Peyer's patch (tissue), 4 donors: ENCODE results near the gene CCDC69. TPM values are rescaled to one million over a fixed set of nuclear protein-coding genes. Genes with fewer than 3 reads are reported as not detected.
A peak's percentile ranks its signal among the peaks of the same experiment; 100 is the strongest.

Experiments
- DNase-seq, 3 donors: peaks; one replicate each; pipeline ENCODE4 v3.0.0-alpha.2; 2017 to 2019
- H3K27ac ChIP-seq, 4 donors: fragments of 200-600 bp; sonication (generic); one replicate each; pipeline ENCODE4 v1.5.1; 2016 to 2019
- H3K27me3 ChIP-seq, 2 donors: fragments of 200-600 bp; sonication (generic); one replicate each; pipeline ENCODE4 v1.5.1; 2019
- H3K36me3 ChIP-seq, 3 donors: fragments of 200-600 bp; sonication (generic); one replicate each; pipeline ENCODE4 v1.5.1; 2016 to 2019
- H3K4me1 ChIP-seq, 4 donors: fragments of 200-600 bp; sonication (generic); one replicate each; pipeline ENCODE4 v1.5.1; 2016 to 2019
- H3K4me3 ChIP-seq, 4 donors: fragments of 200-600 bp; sonication (generic); 1 replicate in 3 of 4; 2 replicates in 1 of 4; pipeline ENCODE4 v1.5.1; 2016 to 2019; ENCODE audit warnings: mild to moderate bottlenecking in 1 of 4
- H3K9me3 ChIP-seq, 4 donors: fragments of 200-600 bp; sonication (generic); one replicate each; pipeline ENCODE4 v1.5.1; 2016 to 2019; ENCODE audit warnings: mild to moderate bottlenecking in 1 of 4
- POLR2A ChIP-seq, 2 donors: fragments of 450-650 bp; IDR thresholded peaks; one replicate each; pipeline ENCODE4 v1.5.1; 2017; ENCODE audit warnings: antibody characterized with exemption in 2 of 2, mild to moderate bottlenecking in 2 of 2, moderate library complexity in 2 of 2
- total RNA-seq, 4 donors: library from RNA; depleted of rRNA; stranded (reverse); fragments of >200 nt; gene quantifications; one replicate each; pipeline ENCODE4 v1.1.0, GENCODE V29; 2016
- TF ChIP-seq, protein P1 (sequence below), 6 experiments: fragments of 450-650 bp in 4 of 6; fragments of 200-600 bp in 2 of 6; sonication (generic) in 1 of 6; IDR thresholded peaks; one replicate each; pipeline ENCODE4 v1.5.1; 2017 to 2019; ENCODE audit warnings: antibody characterized with exemption in 6 of 6, mild to moderate bottlenecking in 3 of 6, moderate library complexity in 1 of 6

CCDC69 gene
- total RNA-seq, 4 donors from 2014 or later: 15.8 to 86.6 (median 33.3) TPM

DNA sequence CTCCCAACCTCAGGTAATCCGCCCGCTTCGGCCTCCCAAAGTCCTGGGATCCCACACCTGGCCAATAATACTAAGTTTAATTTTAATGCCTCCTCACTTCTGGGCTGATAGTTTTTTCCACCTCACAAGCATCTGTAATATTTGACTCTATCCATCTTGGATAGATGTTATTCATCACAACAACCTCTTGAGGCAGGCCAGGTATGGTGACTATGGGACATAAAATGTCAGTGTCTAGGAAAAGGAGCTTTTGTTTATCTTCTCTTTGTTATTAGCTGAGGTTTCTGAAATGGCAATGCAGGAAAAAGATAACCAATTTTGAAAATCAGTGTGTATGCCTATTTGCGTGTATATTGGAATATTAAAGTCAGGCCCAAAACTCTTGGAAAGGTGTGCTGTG, 1.2 kb upstream of the CCDC69 start:
- DNase-seq: no peak
- H3K27ac ChIP-seq: peak overlapping the region in 2 of 4 donors; percentile 18 to 92

DNA sequence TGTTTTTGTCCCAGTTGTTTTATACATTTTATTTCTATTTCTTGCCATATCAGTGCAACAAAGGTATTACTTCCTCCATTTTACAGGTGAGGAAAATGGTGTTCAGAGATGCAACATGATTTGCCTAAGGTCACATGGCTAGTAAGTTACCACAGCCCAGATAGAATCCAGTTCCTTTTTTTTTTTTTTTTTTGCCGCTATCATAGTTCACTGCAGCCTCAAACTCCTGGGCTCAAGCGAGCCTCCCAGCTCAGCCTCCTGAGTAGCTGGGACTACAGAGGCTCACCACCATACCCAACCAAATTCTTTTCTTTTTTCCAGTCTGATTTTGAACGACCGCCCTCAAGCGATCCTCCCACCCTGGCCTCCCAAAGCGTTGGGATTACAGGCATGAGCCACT, 480 bp upstream of the CCDC69 start:
- TF ChIP-seq POLR2A (IDR thresholded peaks at IDR 0.05): no peak
- TF ChIP-seq, protein P1, sequence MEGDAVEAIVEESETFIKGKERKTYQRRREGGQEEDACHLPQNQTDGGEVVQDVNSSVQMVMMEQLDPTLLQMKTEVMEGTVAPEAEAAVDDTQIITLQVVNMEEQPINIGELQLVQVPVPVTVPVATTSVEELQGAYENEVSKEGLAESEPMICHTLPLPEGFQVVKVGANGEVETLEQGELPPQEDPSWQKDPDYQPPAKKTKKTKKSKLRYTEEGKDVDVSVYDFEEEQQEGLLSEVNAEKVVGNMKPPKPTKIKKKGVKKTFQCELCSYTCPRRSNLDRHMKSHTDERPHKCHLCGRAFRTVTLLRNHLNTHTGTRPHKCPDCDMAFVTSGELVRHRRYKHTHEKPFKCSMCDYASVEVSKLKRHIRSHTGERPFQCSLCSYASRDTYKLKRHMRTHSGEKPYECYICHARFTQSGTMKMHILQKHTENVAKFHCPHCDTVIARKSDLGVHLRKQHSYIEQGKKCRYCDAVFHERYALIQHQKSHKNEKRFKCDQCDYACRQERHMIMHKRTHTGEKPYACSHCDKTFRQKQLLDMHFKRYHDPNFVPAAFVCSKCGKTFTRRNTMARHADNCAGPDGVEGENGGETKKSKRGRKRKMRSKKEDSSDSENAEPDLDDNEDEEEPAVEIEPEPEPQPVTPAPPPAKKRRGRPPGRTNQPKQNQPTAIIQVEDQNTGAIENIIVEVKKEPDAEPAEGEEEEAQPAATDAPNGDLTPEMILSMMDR (IDR thresholded peaks at IDR 0.05): no peak
- H3K36me3 ChIP-seq: no peaks in the 10 kb centered on the region
- no peak for DNase-seq
- H3K4me3 ChIP-seq: peak overlapping the region; percentile 58 to 90 (median 78)
- H3K9me3 ChIP-seq: no peaks in the 10 kb centered on the region
- H3K4me1 ChIP-seq: peaks cover 0 to 35% (median 23%) of the 10 kb centered on the region in 4 donors
- no peaks in the 10 kb centered on the region for H3K27me3 ChIP-seq
- peak overlapping the region; percentile 82 to 92 (median 88) for H3K27ac ChIP-seq

More for the DNA sequence above, 1.2 kb upstream of the CCDC69 start:
- Histone ChIP-seq H3K4me3 (no peak overlapping the region), H3K4me1 (peaks cover 0 to 32% (median 20%) of the 10 kb centered on the region in 4 donors), H3K9me3 (no peaks in the 10 kb centered on the region), H3K36me3 (no peaks in the 10 kb centered on the region), H3K27me3 (no peaks in the 10 kb centered on the region)
- no peak for TF ChIP-seq POLR2A (IDR thresholded peaks at IDR 0.05)
- TF ChIP-seq, protein P1 (IDR thresholded peaks at IDR 0.05): no peak

DNA sequence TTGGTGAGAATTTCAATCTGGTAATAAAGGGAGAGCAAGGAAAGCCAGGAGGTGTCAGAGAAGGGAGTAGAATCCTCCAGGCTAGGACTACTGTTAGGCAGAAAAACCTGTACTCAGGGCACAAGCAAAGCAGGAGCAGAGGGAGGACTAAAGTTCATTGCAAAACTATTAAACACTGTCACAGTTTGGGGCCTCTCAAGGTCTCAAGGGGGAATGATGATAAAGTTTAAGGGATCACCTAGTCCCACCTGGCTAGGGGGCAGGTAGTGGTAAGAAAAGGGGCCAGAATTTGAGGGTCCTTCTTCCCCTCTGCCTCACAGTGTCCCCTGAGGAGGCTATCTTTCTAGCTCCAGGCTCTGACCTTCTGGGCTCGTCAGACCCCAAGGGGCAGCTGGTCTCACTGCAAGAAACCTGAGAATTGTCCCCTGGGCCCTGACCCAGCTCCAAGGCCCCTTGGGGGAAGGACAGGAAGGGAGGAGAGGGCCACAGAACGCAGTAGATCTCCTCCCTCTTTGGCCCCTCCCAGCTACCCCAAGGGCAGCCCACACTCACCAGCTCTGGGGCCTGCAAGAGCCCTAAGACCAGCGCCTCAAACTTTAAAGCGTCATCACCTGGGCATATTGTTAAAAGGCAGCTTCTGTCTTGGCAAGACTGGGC, 974 bp downstream of the CCDC69 start:
- Histone ChIP-seq H3K27me3 (no peaks in the 10 kb centered on the region), H3K27ac (peak overlapping the region; percentile 82 to 92 (median 88)), H3K4me1 (peaks cover 0 to 42% (median 28%) of the 10 kb centered on the region in 4 donors), H3K36me3 (no peaks in the 10 kb centered on the region), H3K9me3 (no peaks in the 10 kb centered on the region), H3K4me3 (peak overlapping the region; percentile 58 to 90 (median 78))
- no peak for TF ChIP-seq POLR2A (IDR thresholded peaks at IDR 0.05)
- TF ChIP-seq, protein P1 (IDR thresholded peaks at IDR 0.05): no peak
- peak in 2 of 3 donors; percentile 81 to 88 for DNase-seq

DNA sequence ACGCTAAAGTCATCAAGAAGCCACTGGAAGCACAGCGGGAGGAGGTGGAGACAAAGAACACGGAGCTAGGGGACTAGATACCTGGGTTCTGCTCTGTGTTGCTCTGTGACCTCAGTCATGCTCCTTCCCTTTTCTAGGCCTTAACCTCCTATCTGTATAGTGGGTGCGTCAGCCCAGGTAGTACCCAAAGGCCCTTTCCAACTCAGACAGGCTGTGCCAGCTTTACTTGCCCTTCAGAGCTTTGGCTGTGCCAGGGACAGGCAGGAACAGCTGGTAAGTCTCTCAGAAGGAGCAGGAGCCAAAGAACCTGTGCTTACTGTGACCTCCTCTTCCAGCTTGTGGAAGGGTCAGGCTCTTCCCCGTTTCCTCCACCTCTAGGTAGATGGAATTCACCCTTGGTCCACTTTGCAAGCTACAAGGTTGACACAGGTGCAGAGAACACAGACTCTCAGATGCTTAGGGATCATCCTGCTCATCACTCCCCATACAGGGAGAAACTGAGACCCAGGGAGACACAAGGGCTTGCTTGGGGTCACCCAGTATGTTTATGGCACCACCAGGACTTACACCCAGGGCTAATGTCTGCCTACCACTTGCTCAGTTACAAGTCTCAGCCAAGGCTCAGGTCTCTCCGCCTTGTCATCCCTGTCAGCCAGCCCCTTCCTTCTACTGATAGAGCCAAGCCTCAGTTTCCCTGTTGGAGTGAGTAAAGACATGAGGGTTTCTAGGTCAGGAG, 1.7 kb downstream of the CCDC69 start:
- H3K4me3 ChIP-seq: peak overlapping the region; percentile 58 to 90 (median 78)
- peak in 1 of 3 donors; percentile 36 for DNase-seq
- TF ChIP-seq, protein P1 (IDR thresholded peaks at IDR 0.05): no peak
- no peak for TF ChIP-seq POLR2A (IDR thresholded peaks at IDR 0.05)

DNA sequence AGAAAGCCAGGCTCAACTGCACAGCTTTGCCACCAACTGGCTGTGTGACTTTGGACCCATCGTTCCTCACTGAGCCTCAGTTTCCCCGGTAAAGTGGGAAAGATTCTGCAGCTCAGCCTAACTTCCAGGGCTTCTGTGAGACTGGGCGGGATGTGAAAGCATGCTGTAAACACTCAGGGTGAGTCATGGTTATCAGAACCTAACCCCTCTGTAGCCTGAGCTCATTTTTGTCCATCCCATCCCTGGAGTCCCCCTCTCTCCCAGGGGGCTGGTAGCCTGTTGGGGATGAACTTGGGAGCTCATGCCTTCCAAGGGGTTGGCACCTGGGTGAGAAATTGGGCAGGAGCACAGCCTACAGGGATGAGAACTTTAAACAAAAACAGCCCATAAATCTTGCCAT, 2.3 kb downstream of the CCDC69 start:
- H3K27me3 ChIP-seq: no peaks in the 10 kb centered on the region
- peak overlapping the region in 3 of 4 donors; percentile 58 to 81 (median 74) for H3K4me3 ChIP-seq
- TF ChIP-seq, protein P1 (IDR thresholded peaks at IDR 0.05): no peak
- no peak for TF ChIP-seq POLR2A (IDR thresholded peaks at IDR 0.05)
- no peak for DNase-seq
- H3K4me1 ChIP-seq: peaks cover 0 to 48% (median 32%) of the 10 kb centered on the region in 4 donors
- H3K9me3 ChIP-seq: no peaks in the 10 kb centered on the region
- no peaks in the 10 kb centered on the region for H3K36me3 ChIP-seq
- H3K27ac ChIP-seq: peak overlapping the region; percentile 82 to 92 (median 88)

More for the DNA sequence above, 1.7 kb downstream of the CCDC69 start:
- H3K4me1 ChIP-seq: peaks cover 0 to 48% (median 30%) of the 10 kb centered on the region in 4 donors
- H3K9me3 ChIP-seq: no peaks in the 10 kb centered on the region
- peak overlapping the region; percentile 82 to 92 (median 88) for H3K27ac ChIP-seq
- H3K27me3 ChIP-seq: no peaks in the 10 kb centered on the region
- no peaks in the 10 kb centered on the region for H3K36me3 ChIP-seq
